Measurements from ENCODE around the gene KLF13. TPM values are rescaled to one million over a fixed set of nuclear protein-coding genes. Genes with fewer than 3 reads are reported as not detected.

The KLF13 gene
- total RNA-seq, 3 donors from 2014 or later: 26.3 to 52.2 (median 28.2) TPM

DNA sequence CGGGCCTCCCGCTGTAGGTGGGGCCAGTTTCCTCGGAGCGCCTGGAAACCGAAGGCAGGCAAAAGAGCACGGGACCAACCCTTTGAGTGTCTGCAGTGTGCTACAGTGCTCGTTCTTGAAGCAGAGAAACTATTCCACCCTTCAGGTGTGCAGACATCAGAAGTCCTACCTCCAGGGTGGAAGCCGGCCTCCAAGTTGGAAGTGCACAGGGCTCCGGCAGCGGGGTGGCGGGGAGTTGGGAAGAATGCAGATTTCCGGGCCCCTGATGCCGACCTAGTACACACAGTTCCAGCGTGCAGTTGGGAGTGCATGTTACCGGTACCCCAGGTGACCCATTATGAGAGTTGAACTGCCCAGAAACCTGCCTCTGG is 3.0 kb downstream of the KLF13 start:
- intact Hi-C loops (cut with DNase I; ENCODE audit: low total_unique reads): loop anchor here (10.0 kb wide), 1 partner anchor 65 kb away; no protein-coding TSS in a partner anchor
- no peak for DNase-seq (ENCODE audit: low spot score in 2 of 2)

DNA sequence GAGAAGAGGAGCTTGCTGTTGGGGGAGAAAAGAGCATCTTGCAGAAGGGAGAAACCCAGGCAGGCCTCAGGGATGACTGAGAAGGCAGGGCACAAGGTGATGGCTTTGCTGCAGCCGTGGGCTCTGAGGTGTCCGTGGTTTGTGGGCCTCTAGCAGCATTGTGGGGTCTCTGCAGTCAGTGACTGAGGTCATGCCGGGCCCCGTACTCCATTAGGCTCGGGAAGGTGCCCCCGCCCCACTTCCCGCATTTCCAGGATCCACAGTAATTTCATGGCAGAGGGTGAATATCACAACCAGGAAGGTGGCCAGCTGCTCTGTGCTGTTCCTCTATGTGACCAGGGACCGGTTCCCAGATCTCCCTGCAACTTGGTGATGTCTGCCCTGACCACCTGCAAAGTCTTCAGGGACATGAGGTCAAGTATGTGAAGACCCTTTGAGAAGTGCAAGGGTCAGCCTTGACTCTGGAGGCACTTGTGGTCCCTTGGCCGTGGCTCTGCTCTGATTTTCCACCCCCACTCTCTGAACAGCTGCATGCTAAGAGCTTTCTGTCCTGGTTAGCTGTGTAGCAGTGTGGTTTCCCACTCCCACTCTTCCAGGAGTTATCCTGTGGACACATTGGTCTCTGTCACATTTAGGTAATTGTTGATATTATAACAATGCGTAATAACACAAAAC is 3.6 kb downstream of the KLF13 start:
- H3K27ac ChIP-seq: peak overlapping the region in 1 of 2 donors; percentile 44
- intact Hi-C loops (cut with DNase I; ENCODE audit: low total_unique reads): no loop called here
- no peaks in the 10 kb centered on the region for H3K9me3 ChIP-seq
- H3K4me3 ChIP-seq: peak overlapping the region in 2 of 3 donors; percentile 70 to 85
- DNase-seq (ENCODE audit: low spot score in 2 of 2): no peak
- H3K36me3 ChIP-seq: no peaks in the 10 kb centered on the region
- H3K4me1 ChIP-seq: peaks cover 0 to 9% of the 10 kb centered on the region in 2 donors
- no peak for TF ChIP-seq POLR2AphosphoS5 (IDR thresholded peaks at IDR 0.05)
- TF ChIP-seq, protein P1, sequence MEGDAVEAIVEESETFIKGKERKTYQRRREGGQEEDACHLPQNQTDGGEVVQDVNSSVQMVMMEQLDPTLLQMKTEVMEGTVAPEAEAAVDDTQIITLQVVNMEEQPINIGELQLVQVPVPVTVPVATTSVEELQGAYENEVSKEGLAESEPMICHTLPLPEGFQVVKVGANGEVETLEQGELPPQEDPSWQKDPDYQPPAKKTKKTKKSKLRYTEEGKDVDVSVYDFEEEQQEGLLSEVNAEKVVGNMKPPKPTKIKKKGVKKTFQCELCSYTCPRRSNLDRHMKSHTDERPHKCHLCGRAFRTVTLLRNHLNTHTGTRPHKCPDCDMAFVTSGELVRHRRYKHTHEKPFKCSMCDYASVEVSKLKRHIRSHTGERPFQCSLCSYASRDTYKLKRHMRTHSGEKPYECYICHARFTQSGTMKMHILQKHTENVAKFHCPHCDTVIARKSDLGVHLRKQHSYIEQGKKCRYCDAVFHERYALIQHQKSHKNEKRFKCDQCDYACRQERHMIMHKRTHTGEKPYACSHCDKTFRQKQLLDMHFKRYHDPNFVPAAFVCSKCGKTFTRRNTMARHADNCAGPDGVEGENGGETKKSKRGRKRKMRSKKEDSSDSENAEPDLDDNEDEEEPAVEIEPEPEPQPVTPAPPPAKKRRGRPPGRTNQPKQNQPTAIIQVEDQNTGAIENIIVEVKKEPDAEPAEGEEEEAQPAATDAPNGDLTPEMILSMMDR (IDR thresholded peaks at IDR 0.05): no peak
- TF ChIP-seq POLR2A (IDR thresholded peaks at IDR 0.05): no peak
- H3K27me3 ChIP-seq: no peaks in the 10 kb centered on the region

More for the DNA sequence above, 3.0 kb downstream of the KLF13 start:
- no peaks in the 10 kb centered on the region for H3K27me3 ChIP-seq
- H3K4me3 ChIP-seq: peak overlapping the region; percentile 70 to 87 (median 85)
- H3K36me3 ChIP-seq: no peaks in the 10 kb centered on the region
- H3K4me1 ChIP-seq: peaks cover 0 to 4% of the 10 kb centered on the region in 2 donors
- H3K27ac ChIP-seq: peak overlapping the region; percentile 98
- H3K9me3 ChIP-seq: no peaks in the 10 kb centered on the region
- TF ChIP-seq POLR2A (IDR thresholded peaks at IDR 0.05): no peak
- TF ChIP-seq POLR2AphosphoS5 (IDR thresholded peaks at IDR 0.05): no peak
- TF ChIP-seq, protein P1 (IDR thresholded peaks at IDR 0.05): no peak

DNA sequence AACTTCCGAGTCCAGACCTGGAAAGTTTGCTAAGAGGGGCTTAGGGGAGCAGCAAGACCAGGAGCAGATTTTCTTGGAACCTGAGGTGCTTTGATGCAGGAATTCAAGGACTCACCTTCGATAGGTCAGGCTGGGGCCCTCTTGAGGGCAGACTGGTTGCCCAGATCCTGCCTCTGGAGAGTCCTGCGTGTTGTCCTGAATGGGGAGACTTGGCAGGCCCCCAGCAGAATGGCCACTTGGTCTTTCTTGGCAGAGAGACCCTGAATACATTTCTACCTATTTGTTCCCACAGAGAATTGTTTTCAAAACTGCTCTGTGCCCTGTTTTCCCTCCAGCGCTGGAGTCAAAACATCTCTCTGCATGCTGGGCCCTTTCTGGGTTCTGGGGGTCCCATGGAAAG is 4.2 kb downstream of the KLF13 start:
- H3K36me3 ChIP-seq: no peaks in the 10 kb centered on the region
- DNase-seq (ENCODE audit: low spot score in 2 of 2): no peak
- intact Hi-C loops (cut with DNase I; ENCODE audit: low total_unique reads): no loop called here
- H3K9me3 ChIP-seq: no peaks in the 10 kb centered on the region
- peak overlapping the region in 1 of 2 donors; percentile 44 for H3K27ac ChIP-seq
- H3K4me1 ChIP-seq: peaks cover 1 to 9% of the 10 kb centered on the region in 2 donors
- TF ChIP-seq, protein P1 (IDR thresholded peaks at IDR 0.05): no peak
- TF ChIP-seq POLR2A (IDR thresholded peaks at IDR 0.05) (no peak), POLR2AphosphoS5 (IDR thresholded peaks at IDR 0.05) (no peak)
- peak overlapping the region in 1 of 3 donors; percentile 26 for H3K4me3 ChIP-seq
- H3K27me3 ChIP-seq: no peaks in the 10 kb centered on the region

DNA sequence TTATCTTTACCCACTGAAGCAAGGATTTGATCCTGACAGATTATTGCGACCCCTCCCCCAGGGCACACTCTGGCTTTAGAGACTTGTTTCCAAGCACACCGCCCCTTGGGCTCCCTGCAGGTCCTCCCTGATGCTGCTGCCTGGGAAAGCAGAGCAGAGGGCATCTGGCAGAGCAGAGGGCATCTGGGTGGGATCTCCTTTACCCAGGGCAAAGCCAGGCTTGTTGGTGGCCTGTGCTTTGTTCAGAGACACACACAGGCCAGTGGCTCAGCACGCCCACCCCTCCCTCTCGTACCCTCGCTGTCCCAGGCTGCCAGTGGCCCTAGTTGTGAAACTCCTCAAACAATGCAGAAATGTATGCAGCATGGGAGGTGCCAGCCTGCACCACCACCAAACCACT is 4.8 kb downstream of the KLF13 start:
- intact Hi-C loops (cut with DNase I; ENCODE audit: low total_unique reads): no loop called here
- Histone ChIP-seq H3K4me1 (peaks cover 7 to 9% of the 10 kb centered on the region in 2 donors), H3K4me3 (no peak overlapping the region), H3K27me3 (no peaks in the 10 kb centered on the region), H3K9me3 (no peaks in the 10 kb centered on the region), H3K36me3 (no peaks in the 10 kb centered on the region), H3K27ac (no peak overlapping the region)
- TF ChIP-seq, protein P1 (IDR thresholded peaks at IDR 0.05): no peak
- no peak for TF ChIP-seq POLR2A (IDR thresholded peaks at IDR 0.05)
- TF ChIP-seq POLR2AphosphoS5 (IDR thresholded peaks at IDR 0.05): no peak
- DNase-seq (ENCODE audit: low spot score in 2 of 2): no peak

DNA sequence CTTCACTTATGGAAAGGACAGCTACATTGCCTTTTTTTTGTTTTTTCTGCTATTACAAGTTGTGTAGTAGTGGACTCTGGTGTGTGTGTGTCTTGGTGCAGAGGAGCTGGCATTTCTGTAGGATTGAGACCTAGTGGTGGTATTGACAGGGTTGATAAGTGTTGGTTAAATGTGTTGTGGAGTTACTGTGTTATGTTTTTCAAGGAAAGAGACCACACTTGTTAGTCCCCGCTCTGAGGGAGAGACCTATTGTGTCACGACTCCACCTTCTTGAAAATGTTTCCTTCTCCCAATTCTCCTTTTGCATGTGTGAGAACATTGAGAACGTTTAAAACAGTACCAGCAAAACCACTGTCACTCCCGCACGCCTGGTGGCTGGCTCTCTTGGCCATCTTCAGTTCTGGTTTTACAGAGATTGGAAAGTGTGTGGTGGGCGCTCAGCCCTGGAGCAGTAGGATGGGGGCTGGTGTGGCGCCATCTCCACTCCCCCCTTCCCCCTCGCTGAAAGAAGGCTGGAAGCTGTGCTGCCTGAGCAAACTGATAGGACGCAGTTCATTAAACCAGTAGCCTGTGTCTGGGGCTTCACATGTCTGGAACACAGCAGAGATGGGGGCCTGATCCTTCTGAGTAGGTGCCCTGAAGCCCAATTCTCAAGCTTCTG is 5.5 kb downstream of the KLF13 start:
- Histone ChIP-seq H3K27me3 (no peaks in the 10 kb centered on the region), H3K4me1 (peaks cover 8 to 9% of the 10 kb centered on the region in 2 donors), H3K36me3 (no peaks in the 10 kb centered on the region), H3K27ac (peak overlapping the region in 1 of 2 donors; percentile 21), H3K9me3 (no peaks in the 10 kb centered on the region), H3K4me3 (no peak overlapping the region)
- DNase-seq (ENCODE audit: low spot score in 2 of 2): no peak
- intact Hi-C loops (cut with DNase I; ENCODE audit: low total_unique reads): no loop called here
- TF ChIP-seq, protein P1 (IDR thresholded peaks at IDR 0.05): no peak
- TF ChIP-seq POLR2A (IDR thresholded peaks at IDR 0.05) (no peak), POLR2AphosphoS5 (IDR thresholded peaks at IDR 0.05) (no peak)

Data from breast epithelium (tissue), 4 donors.